HG03025 (cell line): ENCODE results near the gene PXMP4.
"Not testable (repeated sequence)": the region's sequence is repeated elsewhere in the genome, so short reads cannot be mapped to it uniquely, and the experiment has no call there.

ENCODE experiments used
- ATAC-seq: cut with Tn5 transposase; IDR thresholded peaks from one replicate; pipeline ENCODE4 v1.9.1; 2021; ENCODE audit warnings: mild to moderate bottlenecking, moderate library complexity; ENCODE audit not compliant: unreplicated experiment, low FRiP score

PXMP4 gene

GRCh38 chr20:33719989-33720709 lies at the start of gene PXMP4:
Gene PXMP4, minus strand, starts transcription at chr20:33720310. Its CDS starts 103 bp downstream, at chr20:33720207.
- ATAC-seq = peak; percentile 91

GRCh38 chr20:33769043-33769442 lies 48.9 kb upstream of the PXMP4 start:
- no peak for ATAC-seq

GRCh38 chr20:33767777-33768138 lies 47.6 kb upstream of the PXMP4 start:
- no peak for ATAC-seq

- no peak for ATAC-seq
These were observed 46.6 kb upstream of the PXMP4 start for GRCh38 chr20:33766686-33767085.

GRCh38 chr20:33765592-33765991 lies 45.5 kb upstream of the PXMP4 start:
- no peak for ATAC-seq

GRCh38 chr20:33765099-33765498 lies 45.0 kb upstream of the PXMP4 start:
- ATAC-seq = no peak

- ATAC-seq = no peak
These were observed 41.7 kb upstream of the PXMP4 start for GRCh38 chr20:33761698-33762250.

- ATAC-seq = no peak
These were observed 37.3 kb upstream of the PXMP4 start for GRCh38 chr20:33757458-33757857.

- ATAC-seq = no peak
These were observed 36.9 kb upstream of the PXMP4 start for GRCh38 chr20:33757046-33757445.

GRCh38 chr20:33755936-33756490 lies 35.9 kb upstream of the PXMP4 start:
- not testable (repeated sequence) for ATAC-seq

GRCh38 chr20:33753763-33754162 lies 33.7 kb upstream of the PXMP4 start:
- ATAC-seq = no peak

- ATAC-seq = no peak
These were observed 33.0 kb upstream of the PXMP4 start for GRCh38 chr20:33753143-33753542.

- no peak for ATAC-seq
These were observed 31.7 kb upstream of the PXMP4 start for GRCh38 chr20:33751775-33752174.

- no peak for ATAC-seq
These were observed 26.4 kb upstream of the PXMP4 start for GRCh38 chr20:33746325-33746998.

- ATAC-seq = no peak
These were observed 24.8 kb upstream of the PXMP4 start for GRCh38 chr20:33744773-33745385.

GRCh38 chr20:33744181-33744580 lies 24.1 kb upstream of the PXMP4 start:
- no peak for ATAC-seq

- ATAC-seq = no peak
These were observed 20.1 kb upstream of the PXMP4 start for GRCh38 chr20:33740189-33740588.

GRCh38 chr20:33739493-33739892 lies 19.4 kb upstream of the PXMP4 start:
- no peak for ATAC-seq

GRCh38 chr20:33736962-33737361 lies 16.9 kb upstream of the PXMP4 start:
- ATAC-seq = no peak

- no peak for ATAC-seq
These were observed 13.8 kb upstream of the PXMP4 start for GRCh38 chr20:33733654-33734576.
